ENCODE measurements around the gene POLE. TPM values are rescaled to one million over a fixed set of nuclear protein-coding genes. Genes with fewer than 3 reads are reported as not detected.

Gene POLE
- total and polyA plus RNA-seq, 2 of the 4 experiments (the other 2 are of a cell fraction): 17.2 to 20.7 TPM

- DNase-seq (no peak), ATAC-seq (ENCODE audit: low read depth) (no peak)
- ChIA-PET CTCF (no interaction called here), POLR2A (ENCODE audit: unreplicated experiment) (no interaction called here)
- Histone ChIP-seq H2BK5ac (ENCODE audit: low read depth, low read length, poor library complexity, severe bottlenecking) (no peak overlapping the region), H4K20me1 (ENCODE audit: insufficient read depth, low read length) (peaks cover 15% of the 10 kb centered on the region), H4K8ac (ENCODE audit: low read depth in 2 of 2, low read length in 2 of 2) (no peak overlapping the region), H3K79me1 (ENCODE audit: low read depth in 1 of 2, low read length in 2 of 2) (peaks cover 20 to 41% of the 10 kb centered on the region in 2 experiments), H2AK5ac (ENCODE audit: low read depth, low read length) (no peak overlapping the region), H3K9me3 (ENCODE audit: control insufficient read depth, insufficient read depth, low read length) (no peaks in the 10 kb centered on the region), H3K14ac (replicated peaks; ENCODE audit: low read depth, low read length) (no peak overlapping the region), H3K4me3 (ENCODE audit: insufficient read depth, low read depth, low read length) (no peak overlapping the region), H3K4ac (ENCODE audit: low read depth, low read length) (no peak overlapping the region), H2AFZ (replicated peaks; ENCODE audit: low read length, poor library complexity) (no peak overlapping the region), H3K56ac (ENCODE audit: extremely low read depth, insufficient read depth, low read length) (no peak overlapping the region), H2BK15ac (ENCODE audit: low read depth, low read length) (no peak overlapping the region), H3K4me1 (ENCODE audit: control insufficient read depth, insufficient read depth, low read length) (no peaks in the 10 kb centered on the region), H3K27ac (ENCODE audit: insufficient read depth, low read length) (no peak overlapping the region), H4K5ac (ENCODE audit: low read depth, low read length) (no peak overlapping the region), H2BK120ac (ENCODE audit: low read depth, low read length) (no peak overlapping the region), H3K4me2 (ENCODE audit: low read depth, low read length) (no peak overlapping the region), H3K9me1 (ENCODE audit: insufficient read depth, low read length) (no peaks in the 10 kb centered on the region), H2AK9ac (replicated peaks; ENCODE audit: low read depth, low read length, poor library complexity) (no peak overlapping the region), H3K36me3 (ENCODE audit: control insufficient read depth, insufficient read depth, low read length) (peaks cover 47% of the 10 kb centered on the region), H3K18ac (ENCODE audit: low read depth, low read length) (no peak overlapping the region), H4K91ac (ENCODE audit: insufficient read depth, low read depth, low read length) (no peak overlapping the region), H2BK20ac (ENCODE audit: low read depth, low read length) (no peak overlapping the region), H3K23ac (ENCODE audit: low read depth, low read length) (no peak overlapping the region), H3K27me3 (ENCODE audit: control insufficient read depth, insufficient read depth, low read length) (no peaks in the 10 kb centered on the region), H3K9ac (ENCODE audit: low read depth, low read length) (no peak overlapping the region)
- TF ChIP-seq BHLHE40 (IDR thresholded peaks at IDR 0.05; ENCODE audit: low read depth, low read length) (no peak), POLR2A (IDR thresholded peaks at IDR 0.05; ENCODE audit: low read depth, low read length) (no peak), CTCF (conservative IDR thresholded peaks at IDR 0.05; ENCODE audit: low read depth, low read length) (no peak), NFE2L2 (IDR thresholded peaks at IDR 0.05; ENCODE audit: low read depth, low read length) (no peak), SMC3 (IDR thresholded peaks at IDR 0.05; ENCODE audit: low read depth, low read length) (no peak), CEBPB (IDR thresholded peaks at IDR 0.05; ENCODE audit: low read depth, low read length) (no peak), MAFK (IDR thresholded peaks at IDR 0.05; ENCODE audit: low read depth, low read length) (no peak), RFX5 (IDR thresholded peaks at IDR 0.05; ENCODE audit: low read depth, low read length) (no peak), USF2 (IDR thresholded peaks at IDR 0.05; ENCODE audit: low read depth, low read length) (no peak)
- intact Hi-C loops (cut with micrococcal nuclease) (no loop called here), in situ Hi-C loops (cut with MboI; ENCODE audit: low sequenced_read_pairs) (no loop called here), dilution Hi-C loops (cut with HindIII; ENCODE audit: low sequenced_read_pairs, unreplicated experiment) (no loop called here)
- 91% methylated on average over 12 of the region's 17 CpGs; no CpG with 5 or more reads in 1 of the 2 experiments for WGBS, 2 experiments (ENCODE audit: extremely low coverage in 2 of 2, insufficient read length in 1 of 2)
- no TSS peak for BruUV-seq (replicated peaks)
Observed at GRCh38 chr12:132717011-132717410, 29.9 kb upstream of the POLE start.

All from IMR-90 (cell line).